ENCODE results near the gene C11orf21.

C11orf21 gene

DNA sequence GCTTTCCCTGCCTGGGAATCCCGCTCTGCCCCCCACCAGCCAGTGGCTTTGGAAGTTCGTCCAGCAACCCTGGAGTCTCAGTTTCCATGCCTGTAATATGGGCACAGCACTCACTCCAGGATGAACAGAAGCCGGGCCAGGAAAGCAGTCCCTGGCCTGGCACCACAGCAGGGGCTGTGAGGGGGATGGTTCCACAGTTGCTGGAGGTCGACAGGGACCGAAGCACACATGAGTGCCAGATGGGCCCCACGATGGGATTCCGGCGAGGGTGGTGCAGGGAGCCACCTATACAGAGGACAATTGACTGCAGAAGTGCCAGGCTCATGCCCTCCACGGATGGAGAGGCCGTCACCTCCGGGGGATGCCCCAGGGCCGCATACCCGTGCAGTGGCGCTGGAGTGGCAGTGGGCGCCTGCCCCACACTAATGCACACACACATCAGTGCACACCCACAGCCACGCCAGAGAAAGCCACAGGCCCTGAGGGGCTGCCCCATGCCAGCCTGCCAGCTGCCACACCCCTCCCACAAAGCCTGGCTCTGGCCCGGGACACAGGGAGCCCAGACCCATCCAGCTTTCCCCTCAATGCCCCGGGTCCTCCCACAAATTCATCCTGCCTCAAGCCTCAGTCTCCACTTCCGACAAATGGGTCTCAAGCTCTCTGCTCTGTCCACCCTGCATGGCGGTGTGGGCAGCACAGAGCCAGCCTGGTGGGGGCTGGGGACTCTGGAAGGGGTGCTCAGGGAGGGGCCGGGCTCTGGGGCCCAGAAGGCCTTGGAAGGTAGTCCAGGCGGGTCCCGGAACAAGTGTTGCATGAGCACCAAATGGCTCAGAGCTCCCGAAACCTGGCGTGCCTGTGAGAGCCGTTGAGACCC lies 41.0 kb downstream of the C11orf21 start:
- no peak for DNase-seq (ENCODE audit: low read depth, low spot score)

DNA sequence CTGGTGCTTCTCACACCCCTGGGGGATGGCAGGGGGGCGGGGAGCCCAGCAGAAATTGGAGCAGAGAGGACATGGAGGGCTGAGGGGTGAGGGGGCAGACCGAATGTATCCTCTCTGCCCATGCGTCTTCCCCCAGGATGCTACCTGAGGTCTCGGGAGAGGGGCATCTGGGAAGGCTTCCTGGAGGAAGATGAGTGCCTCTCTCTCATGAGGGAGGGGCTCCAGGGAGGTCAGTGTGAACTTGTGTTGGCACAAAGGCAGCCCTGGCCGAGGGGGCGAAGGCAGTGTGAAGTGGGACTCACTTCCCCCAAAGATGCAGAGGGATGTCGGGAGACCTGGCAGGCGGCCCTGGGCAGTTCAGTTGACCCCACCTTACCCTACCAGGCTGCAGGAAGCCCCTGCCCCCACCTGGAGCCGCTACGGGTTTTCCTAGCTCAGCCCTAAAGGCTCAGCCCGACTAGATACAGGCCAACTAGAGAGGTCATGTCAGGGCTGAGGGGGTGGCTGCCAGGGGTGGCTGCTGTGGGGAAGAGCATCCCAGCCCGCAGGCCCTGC lies 41.7 kb downstream of the C11orf21 start:
- DNase-seq (ENCODE audit: low read depth, low spot score) = no peak

DNA sequence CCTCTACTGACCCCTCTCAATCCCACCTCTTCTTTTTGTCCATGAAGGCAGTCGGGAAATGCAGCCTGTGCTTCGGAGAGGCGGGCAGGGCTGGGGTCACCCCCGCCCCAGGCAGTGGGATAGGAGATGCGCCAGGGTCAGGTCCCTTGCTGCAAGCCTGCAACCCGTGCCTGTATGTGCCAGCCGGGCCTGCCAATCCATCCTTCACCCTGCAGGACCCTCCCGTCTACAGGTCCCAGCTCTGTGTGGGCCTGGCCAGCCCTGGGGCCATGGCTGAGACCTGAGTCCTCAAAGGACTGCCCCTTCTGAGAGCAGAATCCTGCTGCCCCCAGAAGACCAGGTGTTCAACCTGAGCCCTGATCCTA lies 42.3 kb downstream of the C11orf21 start:
- no peak for DNase-seq (ENCODE audit: low read depth, low spot score)

DNA sequence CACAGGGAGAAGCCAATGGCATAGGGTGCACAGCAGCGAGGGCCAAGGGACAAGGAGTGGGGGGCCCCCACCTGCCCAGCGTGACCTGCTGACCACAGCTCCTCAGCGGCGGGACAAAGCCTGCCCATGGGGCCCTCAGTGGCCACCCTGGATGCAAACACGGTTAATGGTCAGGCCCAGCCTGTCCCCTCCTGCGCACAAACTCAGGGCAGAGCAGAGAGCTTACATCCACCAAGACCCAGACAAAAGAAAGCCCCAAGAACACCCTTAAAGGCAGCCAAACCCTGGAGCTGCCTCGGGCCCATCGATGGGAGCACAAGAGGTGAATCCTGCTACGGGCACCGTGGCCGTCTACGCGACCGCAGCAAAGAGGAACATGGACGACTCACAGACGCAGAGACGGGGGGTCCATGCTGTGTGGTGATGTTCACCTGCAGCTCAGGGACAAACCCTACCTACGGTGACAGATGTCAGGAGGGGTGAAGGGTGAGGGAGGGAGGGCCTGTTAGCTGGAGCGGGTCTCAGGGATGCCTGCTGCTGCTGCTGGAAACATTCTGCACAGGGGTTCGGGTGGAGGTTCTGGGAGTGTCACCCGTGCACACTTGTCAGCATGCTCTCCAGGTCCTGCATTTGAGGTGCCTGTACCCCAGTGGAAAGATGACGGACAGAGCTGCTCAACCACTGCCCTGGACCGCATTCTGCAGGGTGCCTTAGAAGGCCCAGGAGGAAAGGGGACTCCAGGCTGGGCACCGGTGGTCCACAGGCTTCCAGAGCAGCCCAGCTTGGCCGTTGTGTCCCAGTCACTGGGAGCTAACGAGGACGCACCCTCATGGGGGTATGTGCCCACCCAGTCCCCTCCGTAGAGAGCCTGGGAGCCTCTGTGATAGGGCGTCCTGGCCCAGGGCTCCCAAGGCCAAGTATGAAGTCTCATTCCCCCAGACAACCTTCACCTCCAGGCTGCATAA lies 42.9 kb downstream of the C11orf21 start:
- DNase-seq (ENCODE audit: low read depth, low spot score) = no peak

DNA sequence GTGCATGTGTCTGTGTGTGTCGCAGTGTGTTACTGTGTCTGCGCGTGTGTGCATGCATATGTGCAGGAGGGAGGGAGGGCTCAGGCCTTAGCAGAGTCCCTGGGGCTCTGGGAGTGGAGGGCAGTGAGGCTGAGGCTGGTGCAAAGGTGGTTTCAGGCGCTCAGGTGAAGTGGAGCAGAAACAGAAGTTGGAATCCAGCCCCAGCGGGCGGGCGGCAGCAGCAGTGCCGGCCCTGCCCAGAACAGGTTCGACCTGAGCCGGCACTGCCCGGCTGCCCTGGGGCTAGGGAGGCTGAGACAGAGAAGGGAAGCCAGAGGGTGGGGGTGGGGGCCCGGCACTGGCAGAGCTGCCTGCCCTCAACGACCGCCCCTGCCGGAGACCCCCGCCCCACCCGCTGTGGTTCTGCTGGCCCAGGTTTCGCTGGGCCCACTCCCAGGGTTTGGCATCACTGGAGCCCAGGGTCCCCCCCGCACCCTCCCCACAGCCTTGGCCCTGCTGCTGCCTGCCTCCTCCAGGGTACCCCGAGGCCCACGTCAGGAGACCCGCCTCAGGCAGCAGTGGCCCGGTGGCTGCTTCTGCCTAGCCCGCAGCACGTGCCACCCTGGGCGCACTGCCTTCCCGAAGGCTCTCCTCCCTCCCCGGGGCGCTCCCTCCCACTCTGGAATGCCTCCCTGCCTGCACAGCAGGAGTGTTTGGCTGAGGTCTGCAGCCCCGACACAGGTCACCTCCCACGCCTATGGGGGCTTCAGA lies 44.6 kb downstream of the C11orf21 start:
- DNase-seq (ENCODE audit: low read depth, low spot score) = peak; percentile 84

DNA sequence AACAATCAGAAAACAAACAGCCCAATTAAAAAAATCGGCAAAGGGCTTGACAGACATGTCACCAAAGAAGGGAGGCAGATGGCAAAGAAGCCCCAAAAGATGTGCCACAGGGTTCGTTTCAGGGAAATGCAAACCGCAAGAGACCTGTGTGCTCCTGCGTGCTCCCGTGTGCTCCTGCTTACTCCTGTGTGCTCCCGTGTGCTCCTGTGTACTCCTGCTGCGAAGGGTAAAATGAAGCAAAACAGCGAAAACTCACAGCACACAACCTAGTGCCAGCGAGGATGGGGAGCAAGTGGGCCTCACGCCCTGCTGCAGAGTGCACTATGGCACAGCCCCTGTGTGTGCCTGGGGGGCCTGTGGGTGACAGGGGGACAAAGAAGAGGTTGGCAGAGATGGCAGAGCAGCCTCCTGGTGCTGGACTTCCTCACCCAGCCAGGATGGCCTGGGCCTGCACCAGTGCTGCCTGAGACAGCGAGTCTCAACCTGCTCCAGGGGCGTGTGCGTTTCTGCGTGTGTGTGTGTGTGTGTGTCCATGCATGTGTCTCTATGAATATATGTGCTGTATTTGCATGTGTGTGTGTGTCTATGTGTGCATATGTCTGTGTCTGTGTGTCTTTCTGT lies 45.3 kb downstream of the C11orf21 start:
- DNase-seq (ENCODE audit: low read depth, low spot score) = no peak

DNA sequence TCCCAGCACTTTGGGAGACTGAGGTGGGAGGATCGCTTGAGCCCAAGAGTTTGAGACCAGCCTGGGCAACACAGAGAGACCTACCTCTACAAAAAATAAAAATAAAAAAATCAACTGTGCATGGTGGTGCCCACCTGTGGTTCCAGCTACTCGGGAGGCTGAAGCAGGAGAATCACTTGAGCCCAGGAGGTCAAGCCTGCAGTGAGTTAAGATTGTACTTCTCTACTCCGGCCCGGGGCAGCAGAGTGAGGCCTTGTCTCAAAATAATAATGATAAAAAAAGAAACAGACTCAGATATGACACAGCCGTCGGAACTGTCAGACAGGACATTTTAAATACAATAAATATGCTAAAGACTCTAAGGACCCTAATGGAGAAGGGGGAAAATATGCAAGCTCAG lies 49.7 kb downstream of the C11orf21 start:
- no peak for DNase-seq (ENCODE audit: low read depth, low spot score)

DNA sequence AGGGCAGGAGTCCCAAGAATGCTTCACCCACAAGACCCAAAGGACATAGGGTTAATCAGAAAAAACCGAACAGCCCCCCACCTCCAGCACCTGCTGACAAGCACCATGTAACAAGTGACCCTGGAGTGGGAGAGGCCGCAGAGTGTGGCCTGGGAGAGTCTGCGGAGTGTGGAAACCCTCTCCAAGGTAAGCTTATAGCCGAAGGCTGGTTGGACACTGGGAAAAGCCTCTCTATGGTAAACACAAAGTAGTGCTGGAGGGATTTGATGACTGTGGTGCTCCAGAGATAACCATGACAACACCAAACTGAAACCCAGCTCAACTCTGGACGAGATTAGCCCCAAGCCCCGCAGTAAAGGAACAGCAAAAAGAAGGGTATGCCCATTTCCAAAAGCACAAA lies 50.6 kb downstream of the C11orf21 start:
- peak; percentile 57 for DNase-seq (ENCODE audit: low read depth, low spot score)

DNA sequence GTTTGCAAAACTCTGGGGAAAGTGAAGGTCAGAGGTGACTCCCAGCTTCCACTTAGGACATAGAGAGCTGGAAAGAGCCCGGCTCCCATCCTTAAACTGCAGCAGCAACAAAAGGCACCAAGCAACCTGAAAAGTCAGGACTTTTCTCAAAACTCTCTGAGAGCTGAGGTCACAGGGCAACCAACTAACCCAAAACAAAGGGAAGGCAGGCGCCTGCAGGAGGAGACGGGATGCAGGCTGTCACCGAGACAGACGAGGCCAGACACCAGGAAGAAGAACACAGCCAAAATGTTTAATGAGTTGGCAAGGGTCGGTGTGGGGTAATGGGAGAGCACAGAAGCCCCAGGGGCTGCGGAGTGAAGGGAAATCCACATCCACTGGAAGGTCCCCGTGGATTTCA lies 51.2 kb downstream of the C11orf21 start:
- DNase-seq (ENCODE audit: low read depth, low spot score) = peak; percentile 50

DNA sequence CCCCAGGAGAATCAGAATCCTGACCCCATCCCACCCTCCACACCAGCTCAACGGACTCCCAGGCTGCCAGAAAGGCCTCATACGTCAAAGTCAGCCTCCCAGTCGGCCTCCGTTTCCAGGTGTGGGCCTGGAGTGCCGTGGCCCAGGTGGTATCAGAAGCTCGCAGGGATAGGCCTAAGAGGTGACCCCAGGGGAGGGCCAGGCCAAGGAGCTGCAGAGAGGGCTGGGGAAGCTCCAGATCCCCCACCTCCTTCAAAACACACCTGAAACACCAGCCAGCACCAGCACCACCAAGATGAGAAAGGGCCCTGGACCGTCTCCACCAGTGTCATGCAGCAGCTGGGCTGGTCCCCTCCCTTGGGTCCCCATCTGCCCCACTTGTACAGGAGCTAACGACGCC lies 51.7 kb downstream of the C11orf21 start:
- no peak for DNase-seq (ENCODE audit: low read depth, low spot score)

DNA sequence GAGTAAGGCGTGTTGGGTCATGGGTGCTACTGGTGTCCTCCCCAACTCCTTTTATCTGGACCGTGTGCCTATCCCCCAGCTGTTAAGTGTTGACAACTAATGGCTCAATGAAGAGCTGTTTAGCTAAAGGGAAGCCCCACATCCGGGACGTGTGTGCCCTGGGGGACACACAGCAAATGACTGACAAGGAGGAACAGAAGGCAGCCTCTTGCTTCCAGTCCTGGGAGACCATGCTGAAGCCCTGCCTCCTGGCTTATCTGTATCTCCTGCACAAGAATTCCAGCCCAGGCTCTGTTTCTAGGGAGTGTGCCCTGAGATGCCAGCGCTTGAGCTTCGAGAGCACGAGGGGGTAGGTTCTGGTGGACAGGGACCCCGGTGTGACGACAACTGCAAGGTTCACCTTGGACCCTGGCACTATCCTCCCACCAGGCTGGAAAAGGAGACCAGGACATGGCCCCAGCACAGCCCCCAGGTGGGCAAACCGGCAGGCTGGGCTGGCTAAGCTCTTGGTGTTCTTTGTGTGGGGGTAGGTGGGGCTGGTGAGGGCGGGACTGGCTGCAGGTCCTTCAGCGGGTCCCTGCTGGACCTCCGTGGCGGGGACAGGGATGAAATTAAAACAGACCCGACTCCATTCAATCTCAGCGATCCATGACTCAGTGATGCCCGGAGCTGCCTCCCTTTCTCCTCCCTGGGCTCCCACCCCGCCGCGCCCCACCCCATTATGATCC lies 52.4 kb downstream of the C11orf21 start:
- peak; percentile 64 for DNase-seq (ENCODE audit: low read depth, low spot score)

DNA sequence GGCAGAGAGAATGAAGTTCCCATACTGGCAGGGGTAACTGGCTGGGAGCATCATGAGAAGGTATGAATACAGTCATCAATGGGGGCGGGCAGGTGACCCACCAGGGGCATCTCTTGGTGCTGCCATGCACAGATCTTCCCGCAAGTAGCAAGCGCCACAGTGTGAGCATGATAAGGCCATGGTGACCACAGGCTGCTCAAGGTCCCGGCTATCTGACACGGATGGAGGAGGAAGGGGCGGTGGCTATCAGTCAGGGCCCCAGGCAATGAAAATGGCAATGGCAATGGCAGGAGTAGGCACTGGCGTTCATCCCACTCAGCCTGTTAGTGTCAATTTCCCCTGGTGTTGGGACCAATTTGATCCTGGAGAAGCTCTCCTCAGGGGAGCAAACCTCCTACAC lies 53.0 kb downstream of the C11orf21 start:
- no peak for DNase-seq (ENCODE audit: low read depth, low spot score)

DNA sequence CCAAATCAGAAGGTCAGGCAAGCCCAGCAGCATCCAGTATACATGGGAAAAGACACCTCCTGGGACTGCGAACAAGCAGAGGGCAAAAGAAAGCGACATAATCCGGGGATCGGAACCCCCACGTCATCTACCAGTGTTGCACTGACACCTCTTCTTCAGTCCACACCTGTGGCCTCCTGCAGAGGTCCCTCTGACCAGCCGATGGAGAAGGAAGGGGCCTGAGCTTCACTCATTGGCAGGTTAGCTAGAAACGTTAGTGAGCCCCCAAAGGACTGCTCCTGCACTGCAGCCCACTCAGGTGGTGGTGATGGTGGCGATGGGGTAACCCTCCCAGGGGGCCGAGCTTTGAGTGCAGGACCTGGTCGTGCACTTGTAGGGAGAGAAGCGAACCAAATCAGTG lies 53.5 kb downstream of the C11orf21 start:
- no peak for DNase-seq (ENCODE audit: low read depth, low spot score)

DNA sequence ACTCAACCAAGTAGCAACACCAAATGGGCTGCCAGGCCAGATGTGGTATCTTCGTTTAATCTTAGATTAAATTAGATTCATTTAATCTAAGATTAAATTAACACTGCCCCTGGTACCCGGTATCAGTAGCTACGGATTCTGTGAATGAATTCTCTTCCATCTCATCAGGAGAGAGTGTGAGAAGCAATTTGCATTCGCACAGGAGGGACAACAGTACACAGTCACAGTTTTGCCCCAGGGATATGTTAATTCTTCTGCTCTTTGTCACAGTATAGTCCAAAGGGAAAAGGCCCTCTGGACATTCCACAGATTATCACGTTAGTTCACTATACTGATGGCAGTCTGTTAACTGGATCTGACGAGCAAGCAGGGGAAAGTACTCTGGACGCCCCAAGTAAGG lies 54.2 kb downstream of the C11orf21 start:
- DNase-seq (ENCODE audit: low read depth, low spot score) = peak; percentile 61
